GM20431 (cell line): ENCODE measurements around the gene PDE4D.

Experiments
- in situ Hi-C: fragments of 300-500 bp; cut with MseI, MboI; formaldehyde crosslinking; loops from one replicate; pipeline ENCODE4 v1.15.0; 2020; ENCODE audit warnings: low sequenced_read_pairs; ENCODE audit not compliant: unreplicated experiment

The PDE4D gene

GRCh38 chr5:59716029-59716428, 177.5 kb downstream of the PDE4D start:
- in situ Hi-C loops: no loop called here

- in situ Hi-C loops: no loop called here
Observed at GRCh38 chr5:59715228-59715627, 178.3 kb downstream of the PDE4D start.

GRCh38 chr5:59713498-59713844, 180.1 kb downstream of the PDE4D start:
- in situ Hi-C loops: no loop called here

GRCh38 chr5:59712836-59713497, 180.6 kb downstream of the PDE4D start:
- in situ Hi-C loops: no loop called here

- in situ Hi-C loops: no loop called here
Observed at GRCh38 chr5:59711310-59711709, 182.2 kb downstream of the PDE4D start.

GRCh38 chr5:59709846-59710245, 183.7 kb downstream of the PDE4D start:
- in situ Hi-C loops: no loop called here

- in situ Hi-C loops: no loop called here
Observed at GRCh38 chr5:59709346-59709821, 184.1 kb downstream of the PDE4D start.

- in situ Hi-C loops: no loop called here
Observed at GRCh38 chr5:59704936-59705335, 188.6 kb downstream of the PDE4D start.

GRCh38 chr5:59703789-59704188, 189.7 kb downstream of the PDE4D start:
- in situ Hi-C loops: no loop called here

GRCh38 chr5:59698207-59699178, 195.0 kb downstream of the PDE4D start:
- in situ Hi-C loops: no loop called here

GRCh38 chr5:59694411-59694810, 199.1 kb downstream of the PDE4D start:
- in situ Hi-C loops: no loop called here

- in situ Hi-C loops: no loop called here
Observed at GRCh38 chr5:59693492-59694309, 199.8 kb downstream of the PDE4D start.

- in situ Hi-C loops: no loop called here
Observed at GRCh38 chr5:59685793-59686192, 207.7 kb downstream of the PDE4D start.

GRCh38 chr5:59685191-59685530, 208.4 kb downstream of the PDE4D start:
- in situ Hi-C loops: no loop called here

- in situ Hi-C loops: no loop called here
Observed at GRCh38 chr5:59684388-59685190, 208.9 kb downstream of the PDE4D start.

- in situ Hi-C loops: no loop called here
Observed at GRCh38 chr5:59683311-59683710, 210.2 kb downstream of the PDE4D start.

- in situ Hi-C loops: no loop called here
Observed at GRCh38 chr5:59682542-59682941, 211.0 kb downstream of the PDE4D start.

- in situ Hi-C loops: no loop called here
Observed at GRCh38 chr5:59678943-59679342, 214.6 kb downstream of the PDE4D start.

GRCh38 chr5:59674763-59675162, 218.8 kb downstream of the PDE4D start:
- in situ Hi-C loops: loop anchor here (25.0 kb wide), 1 partner anchor 287 kb away; no protein-coding TSS in a partner anchor
